ENCODE measurements around the gene NR3C2. TPM values are rescaled to one million over a fixed set of nuclear protein-coding genes. Genes with fewer than 3 reads are reported as not detected.

Gene NR3C2
- total and polyA plus RNA-seq, 2 experiments from 2014 or later: 1.2 to 3.0 TPM

GRCh38 chr4:148312956-148313490, 129.2 kb downstream of the NR3C2 start:
- no peaks in the 10 kb centered on the region; the same call in 2 of the 3 replicates for H3K9me3 Mint-ChIP-seq

More at GRCh38 chr4:148312956-148313490, 129.2 kb downstream of the NR3C2 start:
- H3K9me2 ChIP-seq (ENCODE audit: insufficient read depth): no peaks in the 10 kb centered on the region
- no peak overlapping the region for H3K27ac ChIP-seq (ENCODE audit: low read depth)
- no peaks in the 10 kb centered on the region for H4K20me1 ChIP-seq (replicated peaks; ENCODE audit: insufficient read depth)
- no peak overlapping the region for H3K4me3 Mint-ChIP-seq
- H3K27me3 Mint-ChIP-seq (ENCODE audit: insufficient read depth, low read depth, poor library complexity): no peaks in the 10 kb centered on the region
- no peak for DNase-seq (ENCODE audit: low spot score)
- H3K4me1 Mint-ChIP-seq: peaks cover 5% of the 10 kb centered on the region; the same call in 2 of the 3 replicates
- H3K36me3 ChIP-seq (ENCODE audit: insufficient read depth): no peaks in the 10 kb centered on the region
- H3K4me3 ChIP-seq: no peak overlapping the region
- TF ChIP-seq REST (IDR thresholded peaks at IDR 0.05; ENCODE audit: unreplicated experiment) (no peak), ETS1 (IDR thresholded peaks at IDR 0.05) (no peak), JUNB (IDR thresholded peaks at IDR 0.05; ENCODE audit: unreplicated experiment) (no peak), ZNF114 (CRISPR knock-in tag; IDR thresholded peaks at IDR 0.05) (no peak), CREB1 (CRISPR knock-in tag; IDR thresholded peaks at IDR 0.05; ENCODE audit: low read depth) (no peak), EZH2 (IDR thresholded peaks at IDR 0.05; ENCODE audit: low read depth, unreplicated experiment) (no peak), ZNF331 (CRISPR knock-in tag; IDR thresholded peaks at IDR 0.05; ENCODE audit: low read depth) (no peak), NANOG (IDR thresholded peaks at IDR 0.05; ENCODE audit: borderline replicate concordance) (no peak), CTCF (conservative IDR thresholded peaks at IDR 0.05; ENCODE audit: low read depth in 2 of 2) (no peak), EZH2phosphoT487 (IDR thresholded peaks at IDR 0.05; ENCODE audit: unreplicated experiment) (no peak), POLR2AphosphoS5 (IDR thresholded peaks at IDR 0.05; ENCODE audit: low read depth) (no peak)
- H3K27ac Mint-ChIP-seq: no peak overlapping the region
- no peaks in the 10 kb centered on the region for H3F3A ChIP-seq (replicated peaks; ENCODE audit: low read depth)
- H3K79me2 ChIP-seq (replicated peaks; ENCODE audit: insufficient read depth): no peaks in the 10 kb centered on the region
- no peaks in the 10 kb centered on the region for H3K27me3 ChIP-seq (ENCODE audit: insufficient read depth)
- peaks cover 8% of the 10 kb centered on the region for H3K4me1 ChIP-seq (ENCODE audit: insufficient read depth)
- H2AFZ ChIP-seq: no peak overlapping the region
- H3K36me3 Mint-ChIP-seq (ENCODE audit: low read depth): no peaks in the 10 kb centered on the region
- no peak for ATAC-seq
- H3K4me2 ChIP-seq: no peak overlapping the region
